WERI-Rb-1 (cell line): ENCODE results near the gene DGKK.

Experiments used
- DNase-seq: peaks from one replicate; pipeline ENCODE4 v3.0.0-alpha.2; 2020
- H3K27ac ChIP-seq: fragments of 250-450 bp; sonication (Bioruptor Pico); 2 replicates; pipeline ENCODE4 v1.5.1; 2020; ENCODE audit warnings: mild to moderate bottlenecking, moderate library complexity
- H3K27me3 ChIP-seq: fragments of 250-450 bp; sonication (Bioruptor Pico); 2 replicates; pipeline ENCODE4 v1.5.1; 2021; ENCODE audit warnings: mild to moderate bottlenecking, low read depth, moderate library complexity; ENCODE audit not compliant: insufficient read depth, severe bottlenecking
- H3K36me3 ChIP-seq: fragments of 250-450 bp; sonication (Bioruptor Pico); 2 replicates; pipeline ENCODE4 v1.5.1; 2020; ENCODE audit warnings: mild to moderate bottlenecking, moderate library complexity
- H3K4me3 ChIP-seq: 2 replicates; pipeline ENCODE4 v1.5.1; 2011; ENCODE audit warnings: low read depth, mild to moderate bottlenecking, control low read depth, low read length
- H3K9me3 ChIP-seq: fragments of 250-450 bp; sonication (Bioruptor Pico); 2 replicates; pipeline ENCODE4 v1.5.1; 2021; ENCODE audit warnings: mild to moderate bottlenecking, moderate library complexity; ENCODE audit not compliant: severe bottlenecking
- TF ChIP-seq, protein P1 (sequence below): IDR thresholded peaks from 2 replicates; pipeline ENCODE4 v1.5.1; 2011; ENCODE audit warnings: low read depth, mild to moderate bottlenecking, control low read depth, inconsistent platforms, low read length

The DGKK gene

DNA sequence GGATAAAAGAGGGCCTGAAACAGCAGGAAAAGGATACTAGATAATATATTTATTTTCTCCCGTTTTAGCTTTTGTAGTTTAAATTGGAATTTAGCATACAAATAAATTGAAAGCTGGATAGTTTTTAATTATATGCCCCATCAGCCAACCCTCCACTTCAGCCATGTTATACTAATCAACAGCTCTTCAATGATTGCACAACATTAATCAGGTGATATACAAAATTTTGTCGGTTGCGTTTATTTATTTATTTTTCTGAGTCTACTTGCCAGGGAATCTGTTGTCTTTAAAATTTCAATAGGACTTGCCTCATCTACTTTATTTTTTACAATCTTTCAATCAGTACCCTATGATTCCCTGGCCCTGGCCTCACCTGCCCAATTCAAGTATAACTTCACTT lies 12.1 kb downstream of the DGKK start:
- Histone ChIP-seq H3K27ac (no peak overlapping the region), H3K27me3 (peaks cover 24% of the 10 kb centered on the region), H3K9me3 (no peaks in the 10 kb centered on the region), H3K36me3 (no peaks in the 10 kb centered on the region), H3K4me3 (no peak overlapping the region)
- TF ChIP-seq, protein P1, sequence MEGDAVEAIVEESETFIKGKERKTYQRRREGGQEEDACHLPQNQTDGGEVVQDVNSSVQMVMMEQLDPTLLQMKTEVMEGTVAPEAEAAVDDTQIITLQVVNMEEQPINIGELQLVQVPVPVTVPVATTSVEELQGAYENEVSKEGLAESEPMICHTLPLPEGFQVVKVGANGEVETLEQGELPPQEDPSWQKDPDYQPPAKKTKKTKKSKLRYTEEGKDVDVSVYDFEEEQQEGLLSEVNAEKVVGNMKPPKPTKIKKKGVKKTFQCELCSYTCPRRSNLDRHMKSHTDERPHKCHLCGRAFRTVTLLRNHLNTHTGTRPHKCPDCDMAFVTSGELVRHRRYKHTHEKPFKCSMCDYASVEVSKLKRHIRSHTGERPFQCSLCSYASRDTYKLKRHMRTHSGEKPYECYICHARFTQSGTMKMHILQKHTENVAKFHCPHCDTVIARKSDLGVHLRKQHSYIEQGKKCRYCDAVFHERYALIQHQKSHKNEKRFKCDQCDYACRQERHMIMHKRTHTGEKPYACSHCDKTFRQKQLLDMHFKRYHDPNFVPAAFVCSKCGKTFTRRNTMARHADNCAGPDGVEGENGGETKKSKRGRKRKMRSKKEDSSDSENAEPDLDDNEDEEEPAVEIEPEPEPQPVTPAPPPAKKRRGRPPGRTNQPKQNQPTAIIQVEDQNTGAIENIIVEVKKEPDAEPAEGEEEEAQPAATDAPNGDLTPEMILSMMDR, result no peak
- no peak for DNase-seq

DNA sequence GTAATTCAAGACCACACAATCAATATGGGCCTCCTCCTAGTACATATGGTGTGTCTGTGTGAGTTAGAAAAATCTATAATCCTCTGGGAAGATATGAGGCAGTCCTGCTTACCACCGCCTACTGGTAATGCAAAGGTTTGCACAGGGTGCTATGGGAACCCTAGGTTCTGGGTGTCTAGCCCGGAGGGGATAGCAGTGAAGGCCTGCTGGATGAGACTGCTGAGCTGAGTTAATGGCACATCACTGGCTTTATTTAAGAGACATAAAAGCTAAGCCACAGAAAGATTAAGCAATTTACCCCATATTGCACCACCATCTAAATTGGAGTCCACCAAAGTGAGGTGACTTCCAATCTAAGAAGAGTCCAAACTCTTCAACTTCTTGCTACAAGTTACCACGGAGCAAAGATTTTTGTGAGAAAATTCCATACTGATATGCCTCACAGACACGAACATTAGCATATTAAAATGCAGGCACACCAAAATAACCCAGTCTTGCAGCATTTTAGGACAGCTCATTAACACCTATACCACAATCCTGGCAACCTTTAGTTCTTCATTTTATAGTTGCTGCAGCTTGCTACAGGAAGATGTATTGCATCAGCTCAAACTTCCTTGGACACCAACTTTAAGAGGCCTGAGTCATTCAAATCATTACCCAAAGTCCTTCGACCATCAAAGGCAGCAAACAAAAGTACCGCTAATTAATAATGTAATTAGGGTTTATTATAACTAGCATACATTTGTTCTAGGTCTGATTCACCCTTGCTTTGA lies 13.7 kb downstream of the DGKK start:
- Histone ChIP-seq H3K4me3 (no peak overlapping the region), H3K9me3 (no peaks in the 10 kb centered on the region), H3K27ac (no peak overlapping the region), H3K27me3 (peaks cover 26% of the 10 kb centered on the region), H3K36me3 (no peaks in the 10 kb centered on the region)
- no peak for DNase-seq
- TF ChIP-seq, protein P1, result no peak

- H3K4me3 ChIP-seq, result no peak overlapping the region
- H3K27me3 ChIP-seq, result peaks cover 15% of the 10 kb centered on the region
- no peak for DNase-seq
- no peak overlapping the region for H3K27ac ChIP-seq
- H3K36me3 ChIP-seq, result no peaks in the 10 kb centered on the region
- TF ChIP-seq, protein P1, result no peak
- H3K9me3 ChIP-seq, result no peaks in the 10 kb centered on the region
Observed at GRCh38 chrX:50452782-50453181, 17.8 kb downstream of the DGKK start.

GRCh38 chrX:50450324-50450723 lies 20.3 kb downstream of the DGKK start:
- no peak overlapping the region for H3K27ac ChIP-seq
- H3K9me3 ChIP-seq, result no peaks in the 10 kb centered on the region
- TF ChIP-seq, protein P1, result no peak
- no peak for DNase-seq
- H3K36me3 ChIP-seq, result no peaks in the 10 kb centered on the region
- H3K4me3 ChIP-seq, result no peak overlapping the region
- peaks cover 12% of the 10 kb centered on the region for H3K27me3 ChIP-seq

DNA sequence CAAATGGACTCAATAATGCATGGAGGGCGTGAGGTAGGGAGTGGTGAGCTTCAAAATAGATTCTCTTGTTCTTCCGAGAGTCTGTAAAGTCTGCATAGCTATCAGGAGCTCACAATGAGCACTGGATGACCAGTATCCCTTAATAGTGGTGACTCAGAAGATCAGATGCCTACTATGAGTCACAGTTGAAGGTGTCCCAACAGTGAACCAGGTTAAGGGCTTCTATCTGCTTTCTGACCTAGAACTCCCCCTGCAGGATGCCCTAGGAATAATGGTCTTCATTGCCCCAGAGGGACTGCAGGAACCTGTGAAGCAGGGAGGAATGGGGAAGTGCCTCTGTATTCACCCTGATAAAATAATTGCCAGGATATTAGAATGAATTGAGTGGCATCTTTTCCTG lies 22.1 kb downstream of the DGKK start:
- TF ChIP-seq, protein P1, result no peak
- DNase-seq, result no peak
- no peaks in the 10 kb centered on the region for H3K9me3 ChIP-seq
- no peak overlapping the region for H3K4me3 ChIP-seq
- peaks cover 12% of the 10 kb centered on the region for H3K27me3 ChIP-seq
- no peak overlapping the region for H3K27ac ChIP-seq
- no peaks in the 10 kb centered on the region for H3K36me3 ChIP-seq

- TF ChIP-seq, protein P1, result no peak
- peaks cover 12% of the 10 kb centered on the region for H3K27me3 ChIP-seq
- H3K27ac ChIP-seq, result no peak overlapping the region
- DNase-seq, result no peak
- H3K4me3 ChIP-seq, result no peak overlapping the region
- H3K9me3 ChIP-seq, result no peaks in the 10 kb centered on the region
- H3K36me3 ChIP-seq, result no peaks in the 10 kb centered on the region
Observed at GRCh38 chrX:50447535-50447934, 23.1 kb downstream of the DGKK start.
